A549 treated with RU486 at 1 μM for 4 hours (cell line): ENCODE measurements around the gene LRRC73. TPM values are rescaled to one million over a fixed set of nuclear protein-coding genes. Genes with fewer than 3 reads are reported as not detected.

Experiments
- total RNA-seq: library from RNA; stranded (reverse); fragments of 200-300 nt; extraction: Qiagen RNA extraction; gene quantifications from 5 replicates; pipeline ENCODE4 v1.2.3, GENCODE V29; 2022; ENCODE audit warnings: low read depth

Gene LRRC73, protein sequence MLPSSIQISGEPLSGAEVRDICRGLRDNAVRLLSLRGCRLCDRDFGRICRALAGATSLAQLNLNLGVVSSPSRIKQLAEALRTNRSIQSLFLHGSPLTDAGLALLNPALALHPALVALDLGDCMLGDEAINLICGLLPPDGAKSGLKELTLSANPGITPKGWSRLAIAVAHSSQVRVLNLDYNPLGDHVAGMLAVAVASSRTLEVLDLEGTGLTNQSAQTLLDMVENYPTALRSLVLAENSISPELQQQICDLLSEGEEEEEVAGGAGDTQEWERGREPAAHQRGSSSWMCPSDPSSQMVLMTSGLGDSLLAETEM
- total RNA-seq, result 0.95 to 1.5 TPM (median 1.4 TPM) in 5 replicates

GRCh38 chr6:43509984-43510826 lies at the start of gene LRRC73:
Gene LRRC73 (minus strand): TSS chr6:43510346. CDS start chr6:43509785, 561 bp downstream.

DNA sequence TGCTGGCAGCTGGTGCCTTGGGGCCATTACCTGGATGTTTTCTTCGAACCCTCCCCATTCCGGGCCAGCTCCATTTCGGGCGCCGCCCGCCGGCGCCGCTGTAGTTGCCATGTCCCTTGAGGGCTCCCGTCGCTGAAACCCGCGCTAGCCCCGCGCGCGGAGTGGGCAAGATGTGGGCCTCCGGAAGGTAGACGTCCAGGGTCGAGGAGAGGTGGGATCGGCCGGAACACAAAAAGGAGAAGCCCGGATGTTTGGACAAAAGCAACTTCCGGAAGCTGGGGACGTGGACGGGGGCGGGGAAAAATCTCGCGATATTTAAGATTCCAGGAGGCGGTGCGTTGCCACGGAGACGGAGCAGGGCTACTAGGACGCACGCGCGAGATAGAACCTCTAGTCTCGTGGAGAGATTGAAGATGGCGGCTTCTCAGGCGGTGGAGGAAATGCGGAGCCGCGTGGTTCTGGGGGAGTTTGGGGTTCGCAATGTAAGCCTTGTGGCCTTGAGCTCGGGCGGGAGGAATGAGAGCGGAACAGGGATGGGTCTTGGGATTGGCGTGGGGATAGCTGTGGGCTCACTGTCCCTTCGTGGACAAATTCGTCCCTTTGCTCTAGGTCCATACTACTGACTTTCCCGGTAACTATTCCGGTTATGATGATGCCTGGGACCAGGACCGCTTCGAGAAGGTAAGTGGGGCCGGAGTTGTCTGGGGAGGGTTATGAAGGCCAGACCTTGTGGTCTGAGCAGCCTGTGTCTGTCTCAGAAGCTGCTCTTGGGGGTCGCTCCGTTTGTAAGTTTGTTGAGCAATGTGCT lies 6.8 kb upstream of the LRRC73 start, which contains the start of the genes POLR1C and YIPF3:
TSS of gene POLR1C (plus strand) at position 393 of the 808 bp plus-strand sequence. CDS start at position 414, 21 bp downstream.
TSS of gene YIPF3 (minus strand) at position 230 of the 808 bp plus-strand sequence. CDS start at position 111, 119 bp downstream.

GRCh38 chr6:43477235-43478007 lies 32.7 kb downstream of the LRRC73 start, which contains the start of gene TJAP1:
Gene TJAP1 (plus strand): TSS chr6:43477570. CDS start chr6:43499002, 21,432 bp downstream.

Other genes with a start within 250 kb of the LRRC73 start
- gene SLC22A7, start 212.1 kb downstream of the LRRC73 start, total RNA-seq, result not detected in 5 replicates
- 0.42 to 1.0 TPM (median 0.66 TPM) in 5 replicates for gene CRIP3, start 201.5 kb downstream of the LRRC73 start, total RNA-seq
- gene ZNF318, start 140.7 kb downstream of the LRRC73 start, total RNA-seq, result 3.6 to 5.2 TPM (median 4.9 TPM) in 5 replicates
- gene ABCC10, start 82.8 kb downstream of the LRRC73 start, total RNA-seq, result 5.9 to 12.5 TPM (median 9.2 TPM) in 5 replicates
- 3.6 to 6.8 TPM (median 5.7 TPM) in 5 replicates for gene DLK2, start 54.8 kb downstream of the LRRC73 start, total RNA-seq
- 15.1 to 20.9 TPM (median 19.9 TPM) in 5 replicates for gene TJAP1, start 32.8 kb downstream of the LRRC73 start, total RNA-seq
- 61.0 to 73.1 TPM (median 69.5 TPM) in 5 replicates for gene YIPF3, start 6.6 kb upstream of the LRRC73 start, total RNA-seq
- gene POLR1C, start 6.7 kb upstream of the LRRC73 start, total RNA-seq, result 49.2 to 59.3 TPM (median 55.5 TPM) in 5 replicates
- gene XPO5, start 65.7 kb upstream of the LRRC73 start, total RNA-seq, result 26.4 to 29.7 TPM (median 29.1 TPM) in 5 replicates
- 8.4 to 10.3 TPM (median 9.1 TPM) in 5 replicates for gene POLH, start 65.8 kb upstream of the LRRC73 start, total RNA-seq
- 13.6 to 22.0 TPM (median 20.5 TPM) in 5 replicates for gene GTPBP2, start 118.9 kb upstream of the LRRC73 start, total RNA-seq
- gene MAD2L1BP, start 125.5 kb upstream of the LRRC73 start, total RNA-seq, result 34.9 to 40.1 TPM (median 35.7 TPM) in 5 replicates
- gene RSPH9, start 134.7 kb upstream of the LRRC73 start, total RNA-seq, result 0.13 to 0.30 TPM (median 0.16 TPM) in 5 replicates
- 45.6 to 50.2 TPM (median 46.5 TPM) in 5 replicates for gene MRPS18A, start 177.4 kb upstream of the LRRC73 start, total RNA-seq